HCT116 (cell line): ENCODE measurements around the gene CFAP92. TPM values are rescaled to one million over a fixed set of nuclear protein-coding genes. Genes with fewer than 3 reads are reported as not detected.

ENCODE experiments used
- ATAC-seq: fragments of 200-7000 bp; cut with Tn5 transposase; 2 replicates; pipeline ENCODE4 v1.9.1; 2020; ENCODE audit warnings: mild to moderate bottlenecking, moderate library complexity
- BruUV-seq: library from RNA; stranded (reverse); fragments of 400-500 nt; replicated peaks from 2 replicates; lab custom pipeline; 2021; lab: Mats Ljungman, UMichigan
- CTCF ChIA-PET: fragments of 300-600 bp; sonication (Branson Sonifier 250); formaldehyde crosslinking; loops from one replicate; lab custom pipeline; 2021; ENCODE audit warnings: antibody characterized with exemption; lab: Charles Lee
- POLR2A ChIA-PET: fragments of 300-600, 350-600 bp; sonication (Branson Sonifier 250); formaldehyde crosslinking; loops from one replicate; lab custom pipeline; 2021; ENCODE audit warnings: antibody characterized with exemption; lab: Charles Lee
- RAD21 ChIA-PET, 2 experiments: fragments of 300-600 bp; sonication (Branson Sonifier 250); formaldehyde crosslinking; loops; one replicate each; lab custom pipeline; 2023; ENCODE audit warnings: low total read pairs in 2 of 2; ENCODE audit not compliant: uncharacterized antibody in 2 of 2, unreplicated experiment in 2 of 2, low non-redundant PET in 1 of 2; lab: Charles Lee
- DNase-seq: peaks from one replicate; pipeline ENCODE4 v3.0.0-alpha.2; 2010; ENCODE audit warnings: low read depth, low spot score
- H2AFZ ChIP-seq: fragments of 200-600 bp; shearing (Covaris generic), sonication (generic); 2 replicates; pipeline ENCODE4 v1.6.1; 2017; ENCODE audit warnings: low read depth, mixed run types, mixed read lengths, antibody characterized with exemption, low read length; ENCODE audit not compliant: poor library complexity, severe bottlenecking
- H3K27ac ChIP-seq: 2 replicates; pipeline ENCODE4 v1.5.1; 2012; ENCODE audit warnings: low read depth, low read length
- H3K27me3 ChIP-seq: fragments of 200-600 bp; sonication (generic); 2 replicates; pipeline ENCODE4 v1.6.1; 2016; ENCODE audit warnings: mixed run types, low read length, mixed read lengths; ENCODE audit not compliant: insufficient read depth
- H3K36me3 ChIP-seq, 2 experiments: fragments of 200-500 bp in 1 of 2; fragments of 200-600 bp in 1 of 2; sonication (Bioruptor generic) in 1 of 2; sonication (generic) in 1 of 2; 2 replicates each; pipeline versions ENCODE4 v1.5.1 to v1.6.1; 2014 to 2016; ENCODE audit warnings: low read length in 2 of 2, inconsistent platforms in 1 of 2, mixed read lengths in 1 of 2, mixed run types in 1 of 2; ENCODE audit not compliant: insufficient read depth in 2 of 2, control insufficient read depth in 1 of 2
- H3K4me1 ChIP-seq, 2 experiments: fragments of 200-600 bp in 1 of 2; sonication (generic) in 1 of 2; 2 replicates each; pipeline versions ENCODE4 v1.5.1 to v1.6.1; 2012 to 2017; ENCODE audit warnings: low read length in 2 of 2, inconsistent platforms in 1 of 2, mild to moderate bottlenecking in 1 of 2, mixed read lengths in 1 of 2, mixed run types in 1 of 2, moderate library complexity in 1 of 2; ENCODE audit not compliant: insufficient read depth in 2 of 2, control insufficient read depth in 1 of 2
- H3K4me2 ChIP-seq: fragments of 200-600 bp; sonication (generic); 2 replicates; pipeline ENCODE4 v1.6.1; 2017; ENCODE audit warnings: mixed run types, low read length, mixed read lengths
- H3K4me3 ChIP-seq, 2 experiments: fragments of 200-600 bp in 1 of 2; sonication (generic) in 1 of 2; replicated peaks in 1 of 2; 2 replicates each; pipeline ENCODE4 v1.5.1; 2011 to 2016; ENCODE audit warnings: low read length in 2 of 2, control low read depth in 1 of 2, low read depth in 1 of 2, mild to moderate bottlenecking in 1 of 2, mixed read lengths in 1 of 2, mixed run types in 1 of 2
- H3K79me2 ChIP-seq: fragments of 200-600 bp; sonication (generic); 2 replicates; pipeline ENCODE4 v1.6.1; 2017; ENCODE audit warnings: mild to moderate bottlenecking, mixed run types, low read length, moderate library complexity, mixed read lengths; ENCODE audit not compliant: insufficient read depth
- H3K9ac ChIP-seq: fragments of 200-600 bp; sonication (generic); 2 replicates; pipeline ENCODE4 v1.6.1; 2016; ENCODE audit warnings: low read length, mixed read lengths
- H3K9me2 ChIP-seq: fragments of 200-600 bp; sonication (generic), shearing (Covaris generic); 2 replicates; pipeline ENCODE4 v1.6.1; 2017; ENCODE audit warnings: mixed run types, mild to moderate bottlenecking, moderate library complexity; ENCODE audit not compliant: insufficient read depth
- H3K9me3 ChIP-seq, 2 experiments: fragments of 200-500 bp in 1 of 2; fragments of 200-600 bp in 1 of 2; sonication (Bioruptor generic) in 1 of 2; sonication (generic) in 1 of 2; 2 replicates each; pipeline ENCODE4 v1.6.1; 2014 to 2017; ENCODE audit warnings: low read length in 2 of 2, mixed read lengths in 2 of 2, inconsistent platforms in 1 of 2, low read depth in 1 of 2, mild to moderate bottlenecking in 1 of 2, mixed run types in 1 of 2, moderate library complexity in 1 of 2; ENCODE audit not compliant: control insufficient read depth in 1 of 2, insufficient read depth in 1 of 2
- H4K20me1 ChIP-seq: fragments of 200-600 bp; sonication (generic), shearing (Covaris generic); 2 replicates; pipeline ENCODE4 v1.6.1; 2017; ENCODE audit warnings: mixed run types, mild to moderate bottlenecking, moderate library complexity; ENCODE audit not compliant: insufficient read depth
- ATF3 ChIP-seq: IDR thresholded peaks from 2 replicates; pipeline ENCODE4 v1.6.1; 2012
- CBX3 ChIP-seq: IDR thresholded peaks from 2 replicates; pipeline ENCODE4 v1.6.1; 2012; ENCODE audit warnings: low read depth
- CEBPB ChIP-seq: IDR thresholded peaks from 2 replicates; pipeline ENCODE4 v1.6.1; 2012; ENCODE audit warnings: low read depth
- EZH2 ChIP-seq: fragments of 200-600 bp; sonication (generic); IDR thresholded peaks from 2 replicates; pipeline ENCODE4 v1.6.1; 2017; ENCODE audit warnings: antibody characterized with exemption, mixed run types
- EZH2phosphoT487 ChIP-seq: fragments of 200-600 bp; IDR thresholded peaks from 2 replicates; pipeline ENCODE4 v1.6.1; 2018; ENCODE audit warnings: antibody characterized with exemption, borderline replicate concordance
- JUND ChIP-seq: IDR thresholded peaks from 2 replicates; pipeline ENCODE4 v1.6.1; 2012
- POLR2AphosphoS5 ChIP-seq: IDR thresholded peaks from 2 replicates; pipeline ENCODE4 v1.6.1; 2011; ENCODE audit warnings: mild to moderate bottlenecking, low read depth, low read length, moderate library complexity
- REST ChIP-seq: IDR thresholded peaks from 2 replicates; pipeline ENCODE4 v1.6.1; 2012; ENCODE audit warnings: low read depth
- SIN3A ChIP-seq: IDR thresholded peaks from 2 replicates; pipeline ENCODE4 v1.6.1; 2012; ENCODE audit warnings: low read depth
- YY1 ChIP-seq: IDR thresholded peaks from 2 replicates; pipeline ENCODE4 v1.6.1; 2011; ENCODE audit warnings: low read length, low read depth, moderate library complexity, mild to moderate bottlenecking; ENCODE audit not compliant: insufficient replicate concordance; ENCODE audit errors: extremely low read depth
- intact Hi-C: fragments of 100-400 bp; cut with micrococcal nuclease; formaldehyde crosslinking; loops from 2 replicates; pipeline ENCODE4 v1.10.0; 2022
- total RNA-seq: library from RNA; stranded (reverse); gene quantifications from one replicate; pipeline ENCODE4 v1.2.1, GENCODE V29; 2021; ENCODE audit not compliant: unreplicated experiment

Gene CFAP92
- total RNA-seq, 1 experiment from 2014 or later, result 3.6 TPM

- TF ChIP-seq ATF3, result no peak
- no peak for TF ChIP-seq EZH2
- TF ChIP-seq SIN3A, result no peak
- TF ChIP-seq CBX3, result no peak
- no peak for TF ChIP-seq YY1
- no peak for TF ChIP-seq EZH2phosphoT487
- no peak for TF ChIP-seq JUND
- TF ChIP-seq CEBPB, result no peak
- no peak for TF ChIP-seq POLR2AphosphoS5
These were observed 2.5 kb downstream of the CFAP92 start (continued) for GRCh38 chr3:128991355-128991895.

- intact Hi-C loops, result no loop called here
- Histone ChIP-seq H3K9me2 (no peaks in the 10 kb centered on the region), H3K79me2 (no peaks in the 10 kb centered on the region), H3K4me3 (no peak overlapping the region), H3K27ac (no peak overlapping the region), H4K20me1 (no peaks in the 10 kb centered on the region), H3K4me2 (no peak overlapping the region), H3K27me3 (no peaks in the 10 kb centered on the region), H2AFZ (no peak overlapping the region), H3K9ac (no peak overlapping the region), H3K9me3 (no peaks in the 10 kb centered on the region), H3K4me1 (no peaks in the 10 kb centered on the region), H3K36me3 (no peaks in the 10 kb centered on the region)
- POLR2A ChIA-PET, result no interaction called here
- no peak for TF ChIP-seq REST
- TF ChIP-seq SIN3A, result no peak
- RAD21 ChIA-PET, result no interaction called here
- CTCF ChIA-PET, result interaction anchor here (1.8 kb wide), 1 partner anchor 18 kb away, joined by 9 read pairs; no protein-coding TSS in a partner anchor
- no TSS peak for BruUV-seq
- DNase-seq, result no peak
- ATAC-seq, result no peak
These were observed 5.6 kb downstream of the CFAP92 start for GRCh38 chr3:128988286-128988685.
